Central memory CD8-positive, alpha-beta T cell (primary cell): ENCODE results near the gene SLC7A6OS.

Source experiments
- ATAC-seq: fragments of 150-1000 bp; cut with Tn5 transposase; replicated peaks from 2 replicates; pipeline ENCODE4 v1.10.0; 2022; ENCODE audit warnings: mild to moderate bottlenecking, moderate FRiP score, moderate number of reproducible peaks; ENCODE audit not compliant: poor library complexity, severe bottlenecking; ENCODE audit errors: extremely low read depth
- DNase-seq, 2 donors: peaks; one replicate each; pipeline ENCODE4 v3.0.0; 2021; ENCODE audit warnings: low spot score in 2 of 2
- H3K27ac Mint-ChIP-seq: one replicate; pipeline ENCODE4 v1.8.0; 2022; ENCODE audit warnings: low read depth, mild to moderate bottlenecking, moderate library complexity, mixed read lengths
- H3K27me3 Mint-ChIP-seq: one replicate; pipeline ENCODE4 v1.8.0; 2022; ENCODE audit warnings: mixed read lengths
- H3K36me3 Mint-ChIP-seq: one replicate; pipeline ENCODE4 v1.8.0; 2022; ENCODE audit warnings: mild to moderate bottlenecking, moderate library complexity, mixed read lengths; ENCODE audit not compliant: insufficient read depth
- H3K4me1 Mint-ChIP-seq: one replicate; pipeline ENCODE4 v1.8.0; 2022; ENCODE audit warnings: mixed read lengths
- H3K4me3 Mint-ChIP-seq: one replicate; pipeline ENCODE4 v1.8.0; 2022; ENCODE audit warnings: mild to moderate bottlenecking, moderate library complexity, mixed read lengths
- H3K9me3 Mint-ChIP-seq: one replicate; pipeline ENCODE4 v1.8.0; 2022; ENCODE audit warnings: mixed read lengths

Gene SLC7A6OS

GRCh38 chr16:68276223-68276622, 34.5 kb downstream of the SLC7A6OS start:
- no peak for ATAC-seq
- H3K27me3 Mint-ChIP-seq = no peaks in the 10 kb centered on the region
- H3K4me1 Mint-ChIP-seq = peaks cover 40% of the 10 kb centered on the region
- peak overlapping the region; percentile 59 for H3K4me3 Mint-ChIP-seq
- H3K9me3 Mint-ChIP-seq = no peaks in the 10 kb centered on the region
- H3K27ac Mint-ChIP-seq = peak overlapping the region; percentile 79
- H3K36me3 Mint-ChIP-seq = peaks cover 14% of the 10 kb centered on the region
- no peak for DNase-seq

- Mint-ChIP-seq H3K9me3 (no peaks in the 10 kb centered on the region), H3K4me3 (peak overlapping the region; percentile 59), H3K4me1 (peaks cover 34% of the 10 kb centered on the region), H3K36me3 (peaks cover 18% of the 10 kb centered on the region), H3K27ac (peak overlapping the region; percentile 79), H3K27me3 (no peaks in the 10 kb centered on the region)
- ATAC-seq = peak; percentile 85
- peak in 1 of 2 donors; percentile 21 for DNase-seq
Observed at GRCh38 chr16:68275611-68276191, 35.0 kb downstream of the SLC7A6OS start.

DNA sequence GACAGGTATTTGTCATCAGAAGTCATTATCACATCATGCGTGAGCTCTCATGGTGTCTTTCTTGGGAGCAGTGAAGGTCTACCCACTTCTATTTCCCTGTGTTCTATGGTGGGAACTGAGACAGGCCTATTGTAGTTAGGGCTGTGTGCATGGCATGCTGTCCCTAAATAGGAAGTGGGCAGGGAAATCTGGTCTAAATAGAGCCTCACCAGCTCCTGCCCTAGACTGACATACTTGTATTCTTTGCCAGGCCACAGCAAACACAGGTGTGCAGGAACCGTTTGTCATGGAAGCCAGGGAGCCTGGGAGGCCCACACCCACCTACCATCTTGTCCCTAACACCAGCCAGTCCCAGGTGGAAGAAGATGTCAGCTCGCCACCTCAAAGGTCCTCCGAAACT, 36.3 kb downstream of the SLC7A6OS start:
- no peak for ATAC-seq
- H3K4me3 Mint-ChIP-seq = no peak overlapping the region
- peaks cover 19% of the 10 kb centered on the region for H3K36me3 Mint-ChIP-seq
- H3K9me3 Mint-ChIP-seq = no peaks in the 10 kb centered on the region
- H3K27ac Mint-ChIP-seq = no peak overlapping the region
- no peak for DNase-seq
- no peaks in the 10 kb centered on the region for H3K27me3 Mint-ChIP-seq
- peaks cover 33% of the 10 kb centered on the region for H3K4me1 Mint-ChIP-seq

DNA sequence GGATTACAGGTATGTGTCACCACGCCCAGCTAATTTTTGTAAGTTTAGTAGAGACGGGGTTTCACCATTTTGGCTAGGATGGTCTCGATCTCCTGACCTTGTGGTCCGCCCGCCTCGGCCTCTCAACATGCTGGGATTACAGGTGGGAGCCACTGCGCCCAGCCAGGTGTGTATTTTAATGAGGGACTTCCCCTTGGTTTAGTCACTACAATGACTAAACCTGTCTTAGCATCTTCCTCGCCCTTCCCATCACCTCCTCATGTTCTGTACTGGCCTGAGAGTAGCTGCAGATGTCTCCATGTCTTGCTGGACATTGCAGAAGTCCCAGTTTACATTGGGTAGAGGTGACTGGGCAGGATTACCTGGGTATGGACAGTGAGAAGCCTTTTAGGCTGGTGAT, 36.9 kb downstream of the SLC7A6OS start:
- ATAC-seq (no peak), DNase-seq (no peak)
- Mint-ChIP-seq H3K27me3 (no peaks in the 10 kb centered on the region), H3K4me1 (peaks cover 38% of the 10 kb centered on the region), H3K36me3 (peaks cover 21% of the 10 kb centered on the region), H3K4me3 (no peak overlapping the region), H3K9me3 (no peaks in the 10 kb centered on the region), H3K27ac (peak overlapping the region; percentile 42)

GRCh38 chr16:68273459-68273858, 37.3 kb downstream of the SLC7A6OS start:
- peak overlapping the region; percentile 47 for H3K4me3 Mint-ChIP-seq
- peak overlapping the region; percentile 42 for H3K27ac Mint-ChIP-seq
- H3K9me3 Mint-ChIP-seq = no peaks in the 10 kb centered on the region
- ATAC-seq (no peak), DNase-seq (no peak)
- peaks cover 40% of the 10 kb centered on the region for H3K4me1 Mint-ChIP-seq
- peaks cover 21% of the 10 kb centered on the region for H3K36me3 Mint-ChIP-seq
- H3K27me3 Mint-ChIP-seq = no peaks in the 10 kb centered on the region

- H3K4me1 Mint-ChIP-seq = peaks cover 45% of the 10 kb centered on the region
- H3K36me3 Mint-ChIP-seq = peaks cover 21% of the 10 kb centered on the region
- H3K27ac Mint-ChIP-seq = peak overlapping the region; percentile 42
Observed at GRCh38 chr16:68272507-68273209, 38.1 kb downstream of the SLC7A6OS start.

DNA sequence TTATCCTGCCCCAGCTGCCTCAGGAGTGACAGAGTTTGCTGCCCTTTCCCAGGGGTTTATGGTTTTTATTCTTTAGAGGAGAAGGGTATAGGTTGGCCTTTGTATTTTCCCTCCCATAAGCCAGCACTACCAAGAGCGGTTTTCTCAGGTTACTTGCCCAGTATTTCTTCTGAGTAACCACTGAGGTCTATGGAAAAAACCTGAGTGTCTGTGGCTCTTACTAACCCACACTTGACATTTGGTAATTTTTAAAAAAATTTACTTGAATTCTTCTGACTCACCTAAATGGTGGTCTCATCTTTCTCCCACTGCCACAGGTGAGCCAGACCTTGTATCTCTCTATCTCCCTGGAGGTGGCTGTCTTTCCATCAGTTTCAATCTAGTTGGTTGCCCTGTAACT, 40.4 kb downstream of the SLC7A6OS start:
- Mint-ChIP-seq H3K4me1 (peaks cover 49% of the 10 kb centered on the region), H3K27ac (no peak overlapping the region), H3K27me3 (no peaks in the 10 kb centered on the region), H3K9me3 (no peaks in the 10 kb centered on the region), H3K36me3 (peaks cover 22% of the 10 kb centered on the region), H3K4me3 (no peak overlapping the region)
- ATAC-seq = no peak
- no peak for DNase-seq

More at GRCh38 chr16:68272507-68273209, 38.1 kb downstream of the SLC7A6OS start:
- ATAC-seq (no peak), DNase-seq (peak; percentile 31 to 32)
- Mint-ChIP-seq H3K27me3 (no peaks in the 10 kb centered on the region), H3K4me3 (peak overlapping the region; percentile 47), H3K9me3 (no peaks in the 10 kb centered on the region)

DNA sequence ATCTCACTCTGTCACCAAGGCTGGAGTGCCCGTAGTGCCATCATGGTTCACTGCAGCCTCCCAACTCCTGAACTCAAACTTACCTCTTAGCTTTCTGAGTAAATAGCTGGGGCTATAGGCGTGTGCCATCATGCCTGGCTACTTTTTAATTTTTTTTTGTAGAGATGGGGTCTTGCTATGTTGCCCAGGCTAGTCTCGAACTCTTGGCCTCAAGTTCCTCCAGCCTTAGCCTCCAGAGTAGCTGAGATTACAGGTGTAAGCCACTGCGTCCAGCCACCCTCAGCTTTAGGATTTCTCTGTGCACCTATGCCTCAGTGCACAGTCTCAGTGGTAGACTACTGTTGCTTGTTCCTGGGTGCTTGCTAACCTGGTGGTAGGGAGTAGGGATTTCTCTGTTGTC, 41.0 kb downstream of the SLC7A6OS start:
- ATAC-seq (no peak), DNase-seq (no peak)
- Mint-ChIP-seq H3K4me3 (no peak overlapping the region), H3K9me3 (no peaks in the 10 kb centered on the region), H3K27me3 (no peaks in the 10 kb centered on the region), H3K27ac (peak overlapping the region; percentile 42), H3K36me3 (peaks cover 25% of the 10 kb centered on the region), H3K4me1 (peaks cover 51% of the 10 kb centered on the region)

- Mint-ChIP-seq H3K27ac (peak overlapping the region; percentile 97), H3K4me1 (peaks cover 52% of the 10 kb centered on the region), H3K9me3 (no peaks in the 10 kb centered on the region), H3K27me3 (no peaks in the 10 kb centered on the region), H3K4me3 (peak overlapping the region; percentile 9), H3K36me3 (peaks cover 23% of the 10 kb centered on the region)
- ATAC-seq = no peak
- DNase-seq = no peak
Observed at GRCh38 chr16:68267612-68268405, 42.9 kb downstream of the SLC7A6OS start.

- peak overlapping the region; percentile 97 for H3K27ac Mint-ChIP-seq
- no peaks in the 10 kb centered on the region for H3K27me3 Mint-ChIP-seq
- H3K9me3 Mint-ChIP-seq = no peaks in the 10 kb centered on the region
- ATAC-seq = peak; percentile 15
- H3K4me1 Mint-ChIP-seq = peaks cover 50% of the 10 kb centered on the region
- no peak for DNase-seq
- peaks cover 17% of the 10 kb centered on the region for H3K36me3 Mint-ChIP-seq
- H3K4me3 Mint-ChIP-seq = peak overlapping the region; percentile 86
Observed at GRCh38 chr16:68265078-68265920, 45.4 kb downstream of the SLC7A6OS start.

DNA sequence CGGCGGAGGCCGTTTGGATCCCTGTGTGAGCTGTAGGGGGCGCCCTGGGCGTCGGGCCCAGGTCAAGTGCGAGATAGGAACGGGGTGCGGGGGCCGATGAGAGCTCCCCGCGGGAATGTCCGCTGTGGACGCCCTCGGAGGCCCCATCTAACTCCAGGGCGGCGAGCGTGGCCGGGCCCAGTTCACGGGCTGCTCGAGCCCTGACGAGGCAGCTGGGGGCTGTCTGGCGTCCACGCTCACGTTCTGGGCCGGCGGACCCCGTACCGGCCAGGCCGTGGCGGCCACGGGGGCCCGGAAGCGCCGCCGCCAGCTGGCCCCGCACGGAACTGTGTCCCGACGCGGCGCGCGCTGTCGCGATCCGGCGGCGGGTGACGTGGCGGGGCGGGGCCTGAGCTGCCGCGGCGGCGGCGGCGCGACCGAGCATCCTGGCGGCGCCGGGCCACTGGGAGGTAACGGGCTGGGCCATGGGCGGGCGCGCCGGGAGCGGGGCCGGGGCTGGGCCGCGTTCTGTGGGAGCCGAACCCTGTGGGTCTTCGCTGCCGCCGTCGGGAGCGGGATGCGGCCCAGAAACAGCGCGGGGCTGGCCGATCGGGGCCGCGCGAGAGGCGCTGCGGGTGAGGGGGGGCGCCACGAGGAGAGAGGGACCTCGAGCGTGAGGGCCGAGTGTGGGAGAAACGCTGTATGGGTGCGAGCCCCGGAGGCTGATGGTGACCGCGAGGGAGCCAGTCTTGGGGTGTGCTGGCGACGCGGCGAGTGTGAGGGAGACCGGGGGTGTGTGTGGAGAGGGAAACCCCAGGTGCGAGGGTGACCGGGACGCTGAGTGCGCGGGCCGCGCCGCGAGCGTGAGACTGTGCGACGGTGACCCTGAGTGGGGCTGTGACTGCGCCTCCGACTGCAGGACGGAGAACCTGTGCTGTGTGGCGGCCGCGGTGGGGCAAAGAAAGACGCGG, 46.3 kb downstream of the SLC7A6OS start, which contains the start of gene SLC7A6:
Gene SLC7A6, plus strand, starts transcription at position 399 of the 950 bp plus-strand sequence. CDS start 10,201 bp downstream, outside the sequence.
- DNase-seq (peak; percentile 65 to 68), ATAC-seq (peak; percentile 77)
- no peaks in the 10 kb centered on the region for H3K9me3 Mint-ChIP-seq
- peaks cover 47% of the 10 kb centered on the region for H3K4me1 Mint-ChIP-seq
- H3K36me3 Mint-ChIP-seq = peaks cover 17% of the 10 kb centered on the region
- peak within 1 kb of the TSS; percentile 97 for H3K27ac Mint-ChIP-seq
- no peaks in the 10 kb centered on the region for H3K27me3 Mint-ChIP-seq
- H3K4me3 Mint-ChIP-seq = peak within 1 kb of the TSS; percentile 86
